SK-N-SH (cell line): Measurements from ENCODE around the gene MTMR11. TPM values are rescaled to one million over a fixed set of nuclear protein-coding genes. Genes with fewer than 3 reads are reported as not detected.
A peak's percentile ranks its signal among the peaks of the same experiment; 100 is the strongest.

Experiments
- CTCF ChIA-PET: fragments of 300-600, 350-600 bp; formaldehyde crosslinking; extraction: SDS; loops from one replicate; lab custom pipeline; 2021; lab: Yijun Ruan, JAX
- POLR2A ChIA-PET: fragments of 350-600 bp; sonication (Branson Sonifier 250); formaldehyde crosslinking; extraction: SDS; loops from one replicate; lab custom pipeline; 2020; ENCODE audit warnings: antibody characterized with exemption, inconsistent platforms; lab: Yijun Ruan, JAX
- DNase-seq: peaks from one replicate; pipeline ENCODE4 v3.0.0; 2012
- H2AFZ ChIP-seq: fragments of 200-600 bp; sonication (generic); 2 replicates; pipeline ENCODE4 v1.8.1; 2016; ENCODE audit warnings: antibody characterized with exemption, mild to moderate bottlenecking, low read depth
- H3F3A ChIP-seq: fragments of 200-600 bp; sonication (generic); replicated peaks from 2 replicates; pipeline ENCODE3; 2016; ENCODE audit warnings: antibody characterized with exemption, mild to moderate bottlenecking; ENCODE audit not compliant: insufficient read depth
- H3K27ac ChIP-seq, 2 experiments: fragments of 200-500 bp in 1 of 2; fragments of 200-600 bp in 1 of 2; sonication (Bioruptor generic) in 1 of 2; sonication (generic), shearing (Covaris generic) in 1 of 2; 2 replicates each; pipeline versions ENCODE4 v1.5.1 to v1.6.1; 2014 to 2016; ENCODE audit warnings: low read depth in 2 of 2, inconsistent platforms in 1 of 2, low read length in 1 of 2, mild to moderate bottlenecking in 1 of 2, mixed read lengths in 1 of 2
- H3K27me3 ChIP-seq: fragments of 200-600 bp; sonication (generic), shearing (Covaris generic); 2 replicates; pipeline ENCODE4 v1.6.1; 2016; ENCODE audit warnings: mixed run types; ENCODE audit not compliant: insufficient read depth
- H3K36me3 ChIP-seq, 2 experiments: fragments of 200-500 bp in 1 of 2; fragments of 200-600 bp in 1 of 2; sonication (Bioruptor generic) in 1 of 2; sonication (generic) in 1 of 2; replicated peaks in 1 of 2; 2 replicates each; pipeline versions ENCODE3 to v1.5.1; 2014 to 2016; ENCODE audit warnings: low read length in 1 of 2, mild to moderate bottlenecking in 1 of 2; ENCODE audit not compliant: insufficient read depth in 2 of 2, control insufficient read depth in 1 of 2
- H3K4me1 ChIP-seq, 2 experiments: fragments of 200-500 bp in 1 of 2; fragments of 200-600 bp in 1 of 2; sonication (Bioruptor generic) in 1 of 2; sonication (generic), shearing (Covaris generic) in 1 of 2; 2 replicates each; pipeline versions ENCODE4 v1.5.1 to v1.6.1; 2014 to 2016; ENCODE audit warnings: low read depth in 1 of 2, low read length in 1 of 2, mixed run types in 1 of 2; ENCODE audit not compliant: insufficient read depth in 2 of 2, control insufficient read depth in 1 of 2
- H3K4me2 ChIP-seq: fragments of 200-600 bp; sonication (generic), shearing (Covaris generic); 2 replicates; pipeline ENCODE4 v1.6.1; 2017; ENCODE audit warnings: mixed run types
- H3K4me3 ChIP-seq, 2 experiments: fragments of 200-500 bp in 1 of 2; fragments of 200-600 bp in 1 of 2; sonication (Bioruptor generic) in 1 of 2; sonication (generic), shearing (Covaris generic) in 1 of 2; 2 replicates each; pipeline versions ENCODE4 v1.5.1 to v1.8.1; 2014 to 2016; ENCODE audit warnings: low read depth in 2 of 2, inconsistent platforms in 1 of 2, low read length in 1 of 2, mild to moderate bottlenecking in 1 of 2, mixed read lengths in 1 of 2, moderate library complexity in 1 of 2
- H3K79me2 ChIP-seq: fragments of 200-600 bp; sonication (generic); 2 replicates; pipeline ENCODE4 v1.8.1; 2017; ENCODE audit warnings: mild to moderate bottlenecking; ENCODE audit not compliant: insufficient read depth
- H3K9ac ChIP-seq: fragments of 200-600 bp; sonication (generic); 2 replicates; pipeline ENCODE4 v1.6.1; 2017; ENCODE audit warnings: mixed run types
- H3K9me2 ChIP-seq: fragments of 200-600 bp; sonication (generic); 2 replicates; pipeline ENCODE4 v1.6.1; 2017; ENCODE audit warnings: mixed run types
- H3K9me3 ChIP-seq: fragments of 200-600 bp; sonication (generic); 2 replicates; pipeline ENCODE4 v1.6.1; 2017; ENCODE audit warnings: mixed run types, mild to moderate bottlenecking, moderate library complexity
- H4K20me1 ChIP-seq: fragments of 200-600 bp; sonication (generic); 2 replicates; pipeline ENCODE4 v1.6.1; 2017; ENCODE audit warnings: mild to moderate bottlenecking, mixed run types; ENCODE audit not compliant: insufficient read depth
- EP300 ChIP-seq, 2 experiments: IDR thresholded peaks; 2 replicates each; pipeline versions ENCODE4 v1.4.0 to v1.6.1; 2012; ENCODE audit warnings: borderline replicate concordance in 1 of 2, low read depth in 1 of 2, low read length in 1 of 2
- EZH2phosphoT487 ChIP-seq: fragments of 200-600 bp; sonication (generic); IDR thresholded peaks from 2 replicates; pipeline ENCODE4 v1.6.1; 2017; ENCODE audit warnings: low read depth, mixed run types, mild to moderate bottlenecking, antibody characterized with exemption, moderate library complexity, borderline replicate concordance
- GABPA ChIP-seq: IDR thresholded peaks from 2 replicates; pipeline ENCODE4 v1.4.0; 2012; ENCODE audit warnings: low read depth, mild to moderate bottlenecking
- NRF1 ChIP-seq: IDR thresholded peaks from 2 replicates; pipeline ENCODE4 v1.6.1; 2012; ENCODE audit warnings: low read depth, mild to moderate bottlenecking, low read length
- PBX3 ChIP-seq: IDR thresholded peaks from 2 replicates; pipeline ENCODE4; 2012
- SIN3A ChIP-seq: IDR thresholded peaks from 2 replicates; pipeline ENCODE4 v1.6.1; 2012; ENCODE audit warnings: low read depth, mild to moderate bottlenecking, low read length, moderate library complexity, borderline replicate concordance
- WGBS: methylation state at CpG from one replicate; pipeline ENCODE4 v1.1.6; 2017; ENCODE audit warnings: low lambda C conversion rate; 5-methylcytosine and 5-hydroxymethylcytosine counted together
- polyA plus RNA-seq, 3 experiments: library from polyadenylated mRNA; depleted of rRNA; stranded (reverse); fragments of >200 nt; gene quantifications; 2 replicates each; pipeline ENCODE4 v1.2.3, GENCODE V29; 2012
- TF ChIP-seq, protein P1 (sequence below): IDR thresholded peaks from 2 replicates; pipeline ENCODE4 v1.4.0; 2012; ENCODE audit warnings: low read depth, borderline replicate concordance

The MTMR11 gene
- polyA plus RNA-seq, 1 of the 3 experiments (the other 2 are of a cell fraction): 9.4 TPM

DNA sequence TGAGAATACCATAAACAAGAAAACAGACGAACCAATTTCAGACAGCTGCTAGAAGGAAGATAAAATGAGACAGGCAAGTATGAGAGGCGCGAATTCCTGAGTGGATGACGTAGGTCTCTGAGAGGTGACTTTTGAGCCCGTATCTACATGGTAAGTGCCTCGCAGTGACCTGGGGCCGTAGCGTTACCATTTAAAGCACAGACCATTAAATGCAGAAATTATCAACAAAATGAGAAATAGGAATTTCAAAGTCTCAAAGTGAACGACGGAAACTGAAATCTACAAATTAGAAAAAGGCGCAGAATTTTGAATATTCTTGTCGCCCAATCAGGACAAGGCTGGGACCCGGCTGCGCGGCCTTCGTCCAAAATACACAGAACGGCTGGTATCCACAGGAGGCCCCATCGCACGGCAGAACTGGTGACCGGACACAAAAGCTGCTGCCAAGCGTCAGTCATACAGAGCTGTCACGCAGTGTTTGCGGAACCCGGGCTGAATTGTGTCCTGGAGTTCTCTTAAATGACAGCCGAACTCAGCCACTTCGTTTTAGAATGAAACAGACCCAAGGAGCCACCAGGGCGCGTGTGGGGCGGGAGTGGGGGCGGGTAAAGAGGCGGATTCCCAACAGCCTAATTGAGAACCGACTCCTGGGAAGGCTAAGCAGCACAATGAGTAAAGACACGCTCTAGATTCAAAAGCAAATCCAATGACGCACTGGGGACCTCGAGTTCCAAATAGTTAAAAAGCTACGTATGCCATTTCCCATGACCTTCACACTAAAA, 51.1 kb downstream of the MTMR11 start (continued):
- 0 out of 4 replicates have a peak, but pooled peaks of 1 of the 2 experiments have one; percentile 11 for TF ChIP-seq EP300 (IDR thresholded peaks at IDR 0.05; ENCODE audit: borderline replicate concordance in 1 of 2, low read depth in 1 of 2, low read length in 1 of 2)
- TF ChIP-seq, all 33 proteins: peak for 12

GRCh38 chr1:149884433-149885338, 52.0 kb downstream of the MTMR11 start:
- Histone ChIP-seq H3K27ac (peak overlapping the region; percentile 97 to 98), H3K4me2 (peak overlapping the region; percentile 72), H3K27me3 (no peaks in the 10 kb centered on the region), H3K4me1 (peaks cover 8 to 19% of the 10 kb centered on the region in 2 experiments; a peak in 3 of 4 replicates), H2AFZ (peak overlapping the region; percentile 43), H3K36me3 (no peaks in the 10 kb centered on the region), H3K4me3 (peak overlapping the region; percentile 73 to 88), H3K9me3 (no peaks in the 10 kb centered on the region), H4K20me1 (peaks cover 20% of the 10 kb centered on the region; the same call in 1 of the 2 replicates), H3K79me2 (peaks cover 30% of the 10 kb centered on the region)
- WGBS: 6% methylated on average over 9 of the region's 9 CpGs
- POLR2A ChIA-PET: interaction anchor here (0.6 to 4.4 kb wide), 4 partner anchors 39 to 139 kb away, joined by 3 to 26 read pairs (median 13); no protein-coding TSS in a partner anchor
- DNase-seq: no peak
- peak; percentile 36; the same call in 1 of the 2 replicates for TF ChIP-seq SIN3A
- TF ChIP-seq, protein P1, sequence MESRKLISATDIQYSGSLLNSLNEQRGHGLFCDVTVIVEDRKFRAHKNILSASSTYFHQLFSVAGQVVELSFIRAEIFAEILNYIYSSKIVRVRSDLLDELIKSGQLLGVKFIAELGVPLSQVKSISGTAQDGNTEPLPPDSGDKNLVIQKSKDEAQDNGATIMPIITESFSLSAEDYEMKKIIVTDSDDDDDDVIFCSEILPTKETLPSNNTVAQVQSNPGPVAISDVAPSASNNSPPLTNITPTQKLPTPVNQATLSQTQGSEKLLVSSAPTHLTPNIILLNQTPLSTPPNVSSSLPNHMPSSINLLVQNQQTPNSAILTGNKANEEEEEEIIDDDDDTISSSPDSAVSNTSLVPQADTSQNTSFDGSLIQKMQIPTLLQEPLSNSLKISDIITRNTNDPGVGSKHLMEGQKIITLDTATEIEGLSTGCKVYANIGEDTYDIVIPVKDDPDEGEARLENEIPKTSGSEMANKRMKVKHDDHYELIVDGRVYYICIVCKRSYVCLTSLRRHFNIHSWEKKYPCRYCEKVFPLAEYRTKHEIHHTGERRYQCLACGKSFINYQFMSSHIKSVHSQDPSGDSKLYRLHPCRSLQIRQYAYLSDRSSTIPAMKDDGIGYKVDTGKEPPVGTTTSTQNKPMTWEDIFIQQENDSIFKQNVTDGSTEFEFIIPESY: peak; percentile 29; the same call in 1 of the 2 replicates
- TF ChIP-seq NRF1: no peak
- no peak for TF ChIP-seq GABPA
- TF ChIP-seq PBX3: peak; percentile 60
- TF ChIP-seq EZH2phosphoT487: no peak
- TF ChIP-seq, all 33 proteins: peak for 3
- no peaks in the 10 kb centered on the region for H3K9me2 ChIP-seq
- peaks cover 43% of the 10 kb centered on the region for H3F3A ChIP-seq
- CTCF ChIA-PET: no interaction called here
- H3K9ac ChIP-seq: peak overlapping the region; percentile 95
